Caco-2 (cell line): ENCODE results near the gene TNRC6A. TPM values are rescaled to one million over a fixed set of nuclear protein-coding genes. Genes with fewer than 3 reads are reported as not detected.

Source experiments
- BruUV-seq: library from RNA; stranded (reverse); fragments of 400-500 nt; replicated peaks from 2 replicates; lab custom pipeline; 2021; lab: Mats Ljungman, UMichigan
- CTCF ChIA-PET: fragments of 300-600 bp; sonication (Branson Sonifier 250); formaldehyde crosslinking; loops from one replicate; lab custom pipeline; 2022; ENCODE audit warnings: antibody characterized with exemption; lab: Charles Lee
- POLR2A ChIA-PET: fragments of 300-600 bp; sonication (Branson Sonifier 250); formaldehyde crosslinking; loops from one replicate; lab custom pipeline; 2022; ENCODE audit warnings: antibody characterized with exemption; lab: Charles Lee
- DNase-seq, 2 experiments: peaks; one replicate each; pipeline versions ENCODE4 v3.0.0 to v3.0.0-alpha.2; 2020 to 2022
- H3K27me3 ChIP-seq: replicated peaks from 2 replicates; pipeline ENCODE4 v1.6.0; 2011; ENCODE audit warnings: low read length; ENCODE audit not compliant: control insufficient read depth, insufficient read depth
- H3K36me3 ChIP-seq: 2 replicates; pipeline ENCODE4 v1.5.1; 2011; ENCODE audit warnings: low read length; ENCODE audit not compliant: control insufficient read depth, insufficient read depth
- H3K4me1 ChIP-seq: fragments of 250-450 bp; sonication (Bioruptor Pico); 2 replicates; pipeline ENCODE4 v1.5.1; 2020; ENCODE audit warnings: mild to moderate bottlenecking
- H3K4me3 ChIP-seq: 2 replicates; pipeline ENCODE4 v1.5.1; 2011; ENCODE audit warnings: low read depth, mild to moderate bottlenecking, control low read depth, low read length
- H3K9me3 ChIP-seq: fragments of 250-450 bp; sonication (Bioruptor Pico); 2 replicates; pipeline ENCODE4 v1.5.1; 2020; ENCODE audit warnings: mild to moderate bottlenecking, moderate library complexity
- H3K27ac Mint-ChIP-seq: one replicate; pipeline ENCODE4 v1.8.0; 2022; ENCODE audit warnings: mixed read lengths; ENCODE audit not compliant: unreplicated experiment
- H3K27me3 Mint-ChIP-seq: one replicate; pipeline ENCODE4 v1.8.0; 2022; ENCODE audit warnings: mixed read lengths; ENCODE audit not compliant: insufficient read depth, unreplicated experiment
- H3K36me3 Mint-ChIP-seq: one replicate; pipeline ENCODE4 v1.8.0; 2022; ENCODE audit warnings: mild to moderate bottlenecking, mixed read lengths; ENCODE audit not compliant: insufficient read depth, unreplicated experiment
- H3K4me1 Mint-ChIP-seq: one replicate; pipeline ENCODE4 v1.8.0; 2022; ENCODE audit warnings: low read depth, mixed read lengths; ENCODE audit not compliant: unreplicated experiment
- H3K4me3 Mint-ChIP-seq: one replicate; pipeline ENCODE4 v1.8.0; 2022; ENCODE audit warnings: mild to moderate bottlenecking, moderate library complexity, mixed read lengths; ENCODE audit not compliant: unreplicated experiment
- H3K9me3 Mint-ChIP-seq: one replicate; pipeline ENCODE4 v1.8.0; 2022; ENCODE audit warnings: mixed read lengths; ENCODE audit not compliant: unreplicated experiment
- intact Hi-C: fragments of 100-400 bp; cut with micrococcal nuclease; formaldehyde crosslinking; loops from one replicate; pipeline ENCODE4 v1.10.0; 2022; ENCODE audit not compliant: unreplicated experiment
- total RNA-seq: library from RNA; stranded (reverse); gene quantifications from 2 replicates; pipeline ENCODE4 v1.2.3, GENCODE V29; 2022
- TF ChIP-seq, protein P1 (sequence below), 2 experiments: fragments of 200-600 bp in 1 of 2; IDR thresholded peaks; 1 replicate in 1 of 2; 2 replicates in 1 of 2; pipeline versions ENCODE4 v1.5.1 to v1.8.0; 2011 to 2022; ENCODE audit warnings: antibody characterized with exemption in 1 of 2, control low read depth in 1 of 2, inconsistent platforms in 1 of 2, low read depth in 1 of 2, low read length in 1 of 2, mild to moderate bottlenecking in 1 of 2, moderate library complexity in 1 of 2; ENCODE audit not compliant: insufficient read depth in 1 of 2, severe bottlenecking in 1 of 2, unreplicated experiment in 1 of 2

TNRC6A gene
- total RNA-seq, 1 experiment from 2014 or later: 43.7 TPM

DNA sequence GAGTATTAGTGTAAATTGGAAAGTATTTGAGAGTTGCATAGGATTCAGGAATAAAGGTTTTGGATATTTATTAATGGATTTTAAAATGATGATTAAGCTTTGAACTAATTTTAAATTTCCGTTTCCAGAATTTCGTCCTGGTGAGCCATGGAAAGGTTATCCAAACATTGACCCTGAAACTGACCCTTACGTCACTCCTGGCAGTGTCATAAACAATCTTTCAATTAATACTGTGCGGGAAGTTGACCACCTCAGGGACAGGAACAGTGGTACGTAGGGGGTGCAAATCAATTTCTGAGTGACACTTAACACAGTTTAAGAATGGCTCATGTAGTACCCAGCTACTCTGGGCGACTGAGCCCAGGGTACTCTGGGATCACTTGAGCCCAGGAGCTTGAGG, 87.2 kb downstream of the TNRC6A start:
- H3K36me3 ChIP-seq: peaks cover 4% of the 10 kb centered on the region
- no peaks in the 10 kb centered on the region for H3K27me3 Mint-ChIP-seq

DNA sequence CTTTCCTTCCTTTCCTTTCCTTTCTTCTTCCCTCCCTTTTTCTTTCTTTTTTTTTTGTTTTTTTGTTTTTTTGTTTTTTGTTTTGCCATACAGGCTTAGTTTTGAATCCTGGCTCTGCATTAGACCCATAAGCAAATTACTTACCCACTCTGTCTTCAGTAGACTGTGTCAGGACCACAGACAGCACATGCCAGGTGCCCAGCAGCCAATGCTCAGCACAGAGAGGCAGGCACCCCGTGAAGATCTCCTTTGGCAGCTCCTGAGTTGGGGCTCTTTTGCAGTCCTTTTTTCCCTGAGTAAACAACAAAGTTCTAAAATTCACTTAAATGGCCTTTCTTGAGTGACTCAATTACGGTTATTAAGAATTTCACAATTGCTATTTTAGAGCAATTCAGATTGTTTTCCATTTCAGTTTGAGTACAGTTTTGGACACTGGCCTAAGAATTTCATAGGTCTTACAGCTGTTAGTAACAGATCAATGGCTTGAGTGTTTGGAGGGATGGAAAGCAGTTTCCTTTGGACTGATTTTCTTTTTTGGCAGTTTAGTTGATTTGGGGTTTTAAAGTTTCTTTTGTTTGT, 90.1 kb downstream of the TNRC6A start:
- ChIA-PET CTCF (no interaction called here), POLR2A (no interaction called here)
- Histone ChIP-seq H3K4me1 (no peaks in the 10 kb centered on the region), H3K36me3 (peaks cover 2% of the 10 kb centered on the region), H3K27me3 (no peaks in the 10 kb centered on the region), H3K9me3 (no peaks in the 10 kb centered on the region), H3K4me3 (no peak overlapping the region)
- Mint-ChIP-seq H3K4me1 (no peaks in the 10 kb centered on the region), H3K9me3 (no peaks in the 10 kb centered on the region), H3K27ac (no peak overlapping the region), H3K36me3 (peaks cover 80% of the 10 kb centered on the region), H3K4me3 (no peak overlapping the region), H3K27me3 (no peaks in the 10 kb centered on the region)
- DNase-seq: no peak
- TF ChIP-seq, protein P1, sequence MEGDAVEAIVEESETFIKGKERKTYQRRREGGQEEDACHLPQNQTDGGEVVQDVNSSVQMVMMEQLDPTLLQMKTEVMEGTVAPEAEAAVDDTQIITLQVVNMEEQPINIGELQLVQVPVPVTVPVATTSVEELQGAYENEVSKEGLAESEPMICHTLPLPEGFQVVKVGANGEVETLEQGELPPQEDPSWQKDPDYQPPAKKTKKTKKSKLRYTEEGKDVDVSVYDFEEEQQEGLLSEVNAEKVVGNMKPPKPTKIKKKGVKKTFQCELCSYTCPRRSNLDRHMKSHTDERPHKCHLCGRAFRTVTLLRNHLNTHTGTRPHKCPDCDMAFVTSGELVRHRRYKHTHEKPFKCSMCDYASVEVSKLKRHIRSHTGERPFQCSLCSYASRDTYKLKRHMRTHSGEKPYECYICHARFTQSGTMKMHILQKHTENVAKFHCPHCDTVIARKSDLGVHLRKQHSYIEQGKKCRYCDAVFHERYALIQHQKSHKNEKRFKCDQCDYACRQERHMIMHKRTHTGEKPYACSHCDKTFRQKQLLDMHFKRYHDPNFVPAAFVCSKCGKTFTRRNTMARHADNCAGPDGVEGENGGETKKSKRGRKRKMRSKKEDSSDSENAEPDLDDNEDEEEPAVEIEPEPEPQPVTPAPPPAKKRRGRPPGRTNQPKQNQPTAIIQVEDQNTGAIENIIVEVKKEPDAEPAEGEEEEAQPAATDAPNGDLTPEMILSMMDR (IDR thresholded peaks at IDR 0.05; ENCODE audit: insufficient read depth in 1 of 2, low read depth in 1 of 2, low read length in 1 of 2, severe bottlenecking in 1 of 2, unreplicated experiment in 1 of 2): no peak
- BruUV-seq: no TSS peak
- intact Hi-C loops: no loop called here

More for the DNA sequence above, 87.2 kb downstream of the TNRC6A start:
- BruUV-seq: no TSS peak
- DNase-seq: no peak
- no peaks in the 10 kb centered on the region for H3K9me3 Mint-ChIP-seq
- CTCF ChIA-PET: no interaction called here
- intact Hi-C loops: no loop called here
- H3K4me1 ChIP-seq: no peaks in the 10 kb centered on the region
- TF ChIP-seq, protein P1 (IDR thresholded peaks at IDR 0.05; ENCODE audit: insufficient read depth in 1 of 2, low read depth in 1 of 2, low read length in 1 of 2, severe bottlenecking in 1 of 2, unreplicated experiment in 1 of 2): no peak
- no peak overlapping the region for H3K27ac Mint-ChIP-seq
- peaks cover 79% of the 10 kb centered on the region for H3K36me3 Mint-ChIP-seq
- H3K9me3 ChIP-seq: no peaks in the 10 kb centered on the region
- POLR2A ChIA-PET: no interaction called here
- peaks cover under 1% of the 10 kb centered on the region for H3K4me1 Mint-ChIP-seq
- no peak overlapping the region for H3K4me3 Mint-ChIP-seq
- no peak overlapping the region for H3K4me3 ChIP-seq
- H3K27me3 ChIP-seq: no peaks in the 10 kb centered on the region

DNA sequence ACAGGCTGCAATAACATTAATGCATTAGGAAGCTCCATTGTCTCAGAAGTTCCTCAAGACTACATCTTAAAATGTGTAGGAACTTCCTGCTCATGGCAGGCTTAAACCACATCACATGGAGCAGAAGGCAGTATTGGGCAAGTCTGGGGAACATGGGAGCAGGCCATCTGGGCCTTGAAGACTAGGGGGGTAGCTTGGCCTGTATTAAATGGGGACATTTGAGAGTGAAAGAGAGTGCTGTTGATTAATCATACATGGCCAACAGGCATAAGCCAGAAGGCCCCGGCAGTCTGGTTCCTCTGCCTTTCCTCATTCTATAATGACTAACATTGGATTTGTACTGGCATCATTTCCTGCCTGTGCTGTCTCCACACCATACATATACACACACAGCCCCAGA, 91.1 kb downstream of the TNRC6A start:
- H3K4me1 Mint-ChIP-seq: no peaks in the 10 kb centered on the region
- CTCF ChIA-PET: no interaction called here
- H3K4me3 Mint-ChIP-seq: no peak overlapping the region
- intact Hi-C loops: no loop called here
- POLR2A ChIA-PET: interaction anchor here (0.6 kb wide), 1 partner anchor 10 kb away, joined by 10 read pairs; no protein-coding TSS in a partner anchor
- no peaks in the 10 kb centered on the region for H3K27me3 ChIP-seq
- DNase-seq: no peak
- no peak overlapping the region for H3K27ac Mint-ChIP-seq
- no TSS peak for BruUV-seq
- TF ChIP-seq, protein P1 (IDR thresholded peaks at IDR 0.05; ENCODE audit: insufficient read depth in 1 of 2, low read depth in 1 of 2, low read length in 1 of 2, severe bottlenecking in 1 of 2, unreplicated experiment in 1 of 2): no peak
- peaks cover 81% of the 10 kb centered on the region for H3K36me3 Mint-ChIP-seq
- H3K9me3 ChIP-seq: no peaks in the 10 kb centered on the region
- no peak overlapping the region for H3K4me3 ChIP-seq
- H3K36me3 ChIP-seq: no peaks in the 10 kb centered on the region; the same call in 1 of the 2 replicates
- H3K27me3 Mint-ChIP-seq: no peaks in the 10 kb centered on the region
- H3K9me3 Mint-ChIP-seq: no peaks in the 10 kb centered on the region
- no peaks in the 10 kb centered on the region for H3K4me1 ChIP-seq
